CD14-positive monocyte (primary cell): Measurements from ENCODE around the gene DHRS3. TPM values are rescaled to one million over a fixed set of nuclear protein-coding genes. Genes with fewer than 3 reads are reported as not detected.

Source experiments
- DNase-seq, 3 donors: peaks; one replicate each; pipeline ENCODE4 v3.0.0-alpha.2; 2011 to 2022
- H2AFZ ChIP-seq: 2 replicates; pipeline ENCODE4 v1.6.0; 2012; ENCODE audit warnings: mild to moderate bottlenecking, low read depth, low read length, inconsistent platforms; ENCODE audit not compliant: insufficient read depth, poor library complexity, severe bottlenecking
- H3K27ac ChIP-seq, 2 donors: 1 replicate in 1 of 2; 2 replicates in 1 of 2; pipeline ENCODE4 v1.5.1; 2012 to 2013; ENCODE audit warnings: low read length in 2 of 2, control low read depth in 1 of 2, inconsistent platforms in 1 of 2, low read depth in 1 of 2, mild to moderate bottlenecking in 1 of 2
- H3K27me3 ChIP-seq, 2 donors: one replicate each; pipeline versions ENCODE4 v1.6.0 to v1.6.1; 2011 to 2013; ENCODE audit warnings: low read length in 2 of 2; ENCODE audit not compliant: control insufficient read depth in 2 of 2, insufficient read depth in 2 of 2
- H3K36me3 ChIP-seq, 2 donors: replicated peaks in 1 of 2; 1 replicate in 1 of 2; 2 replicates in 1 of 2; pipeline versions ENCODE4 v1.5.1 to v1.6.1; 2012 to 2013; ENCODE audit warnings: low read length in 2 of 2, control low read depth in 1 of 2, inconsistent platforms in 1 of 2, mild to moderate bottlenecking in 1 of 2; ENCODE audit not compliant: insufficient read depth in 2 of 2, control insufficient read depth in 1 of 2
- H3K4me1 ChIP-seq, 2 donors: 1 replicate in 1 of 2; 2 replicates in 1 of 2; pipeline versions ENCODE4 v1.5.1 to v1.6.1; 2012 to 2013; ENCODE audit warnings: low read length in 2 of 2, control low read depth in 1 of 2, inconsistent platforms in 1 of 2, mild to moderate bottlenecking in 1 of 2, moderate library complexity in 1 of 2; ENCODE audit not compliant: insufficient read depth in 2 of 2, control insufficient read depth in 1 of 2
- H3K4me2 ChIP-seq: replicated peaks from 2 replicates; pipeline ENCODE3; 2012; ENCODE audit warnings: low read length, moderate library complexity, mild to moderate bottlenecking; ENCODE audit not compliant: poor library complexity, severe bottlenecking; ENCODE audit errors: extremely low read depth
- H3K4me3 ChIP-seq, 3 experiments: fragments of 200-600 bp in 1 of 3; sonication (generic) in 1 of 3; replicated peaks in 1 of 3; 1 replicate in 2 of 3; 2 replicates in 1 of 3; pipeline ENCODE4 v1.5.1; 2011 to 2013; ENCODE audit warnings: low read length in 3 of 3, mild to moderate bottlenecking in 3 of 3, control low read depth in 2 of 3, low read depth in 2 of 3, inconsistent platforms in 1 of 3, moderate library complexity in 1 of 3
- H3K79me2 ChIP-seq: 2 replicates; pipeline ENCODE4 v1.6.0; 2012; ENCODE audit warnings: mild to moderate bottlenecking, control low read depth, inconsistent platforms, low read length, moderate library complexity; ENCODE audit not compliant: insufficient read depth
- H3K9ac ChIP-seq: 2 replicates; pipeline ENCODE4 v1.6.0; 2017; ENCODE audit warnings: low read length, mild to moderate bottlenecking; ENCODE audit not compliant: insufficient read depth, poor library complexity, severe bottlenecking
- H3K9me3 ChIP-seq, 2 donors: replicated peaks in 1 of 2; 1 replicate in 1 of 2; 2 replicates in 1 of 2; pipeline versions ENCODE4 v1.5.1 to v1.6.1; 2012 to 2013; ENCODE audit warnings: low read length in 2 of 2, control low read depth in 1 of 2; ENCODE audit not compliant: control insufficient read depth in 1 of 2, insufficient read depth in 1 of 2
- H4K20me1 ChIP-seq: 2 replicates; pipeline ENCODE4 v1.6.0; 2012; ENCODE audit warnings: mild to moderate bottlenecking, low read length, control low read depth, moderate library complexity; ENCODE audit not compliant: insufficient read depth
- H3K27ac Mint-ChIP-seq, 7 donors: one replicate each; pipeline ENCODE4 v1.8.0; 2020; ENCODE audit warnings: mild to moderate bottlenecking in 7 of 7, mixed read lengths in 7 of 7, moderate library complexity in 6 of 7, inconsistent platforms in 2 of 7
- H3K27me3 Mint-ChIP-seq, 3 donors: one replicate each; pipeline ENCODE4 v1.8.0; 2021 to 2022; ENCODE audit warnings: low read depth in 3 of 3, mild to moderate bottlenecking in 3 of 3, mixed read lengths in 3 of 3, moderate library complexity in 3 of 3, inconsistent platforms in 1 of 3
- H3K36me3 Mint-ChIP-seq, 2 donors: one replicate each; pipeline ENCODE4 v1.8.0; 2020; ENCODE audit warnings: mixed read lengths in 2 of 2, inconsistent platforms in 1 of 2, mild to moderate bottlenecking in 1 of 2
- H3K4me1 Mint-ChIP-seq: one replicate; pipeline ENCODE4 v1.8.0; 2020; ENCODE audit warnings: mild to moderate bottlenecking, mixed read lengths
- H3K4me3 Mint-ChIP-seq, 2 donors: one replicate each; pipeline ENCODE4 v1.8.0; 2020; ENCODE audit warnings: mild to moderate bottlenecking in 2 of 2, mixed read lengths in 2 of 2, moderate library complexity in 1 of 2
- H3K9me3 Mint-ChIP-seq, 7 donors: one replicate each; pipeline ENCODE4 v1.8.0; 2020 to 2022; ENCODE audit warnings: mixed read lengths in 7 of 7, mild to moderate bottlenecking in 6 of 7, moderate library complexity in 6 of 7, inconsistent platforms in 2 of 7
- CTCF ChIP-seq: fragments of 200-600 bp; IDR thresholded peaks from one replicate; pipeline ENCODE4 v1.8.0; 2022; ENCODE audit warnings: antibody characterized with exemption, mild to moderate bottlenecking
- WGBS: methylation state at CpG from one replicate; pipeline ENCODE4 v1.1.5; 2013; ENCODE audit warnings: missing lambda C conversion rate; ENCODE audit not compliant: insufficient coverage; 5-methylcytosine and 5-hydroxymethylcytosine counted together
- intact Hi-C, 2 donors: fragments of 100-400 bp; cut with micrococcal nuclease; formaldehyde crosslinking; loops; one replicate each; pipeline versions ENCODE4 v1.15.0 to v1.15.1; 2023
- polyA plus RNA-seq, 3 donors: library from polyadenylated mRNA; depleted of rRNA in 1 of 3; unstranded in 2 of 3; stranded (reverse) in 1 of 3; fragments of 300-500 nt in 2 of 3; fragments of >200 nt in 1 of 3; fragmentation: Illumina TruSeq in 2 of 3; gene quantifications; 1 replicate in 2 of 3; 2 replicates in 1 of 3; pipeline ENCODE4 v1.2.3, GENCODE V29; 2012 to 2021

The DHRS3 gene
- polyA plus RNA-seq, 3 donors = 0.23 to 0.59 (median 0.29) TPM

- Histone ChIP-seq H3K27ac (no peak overlapping the region), H3K79me2 (no peaks in the 10 kb centered on the region), H3K9ac (no peak overlapping the region), H3K4me1 (no peaks in the 10 kb centered on the region), H3K36me3 (no peaks in the 10 kb centered on the region), H3K4me3 (no peak overlapping the region), H3K27me3 (no peaks in the 10 kb centered on the region), H3K9me3 (no peaks in the 10 kb centered on the region), H3K4me2 (no peak overlapping the region), H4K20me1 (no peaks in the 10 kb centered on the region), H2AFZ (no peak overlapping the region)
- peaks cover 5% of the 10 kb centered on the region for H3K4me1 Mint-ChIP-seq
- no peak overlapping the region for H3K27ac Mint-ChIP-seq
- DNase-seq = no peak
- no peak for TF ChIP-seq CTCF
- peaks cover 0 to 3% (median 0%) of the 10 kb centered on the region in 7 donors for H3K9me3 Mint-ChIP-seq
- no peak overlapping the region for H3K4me3 Mint-ChIP-seq
- peaks cover 0 to 5% (median 4%) of the 10 kb centered on the region in 3 donors for H3K27me3 Mint-ChIP-seq
- intact Hi-C loops = no loop called here
- 92% methylated on average over 27 of the region's 27 CpGs for WGBS
- H3K36me3 Mint-ChIP-seq = no peaks in the 10 kb centered on the region
These were observed 65.7 kb downstream of the DHRS3 start for GRCh38 chr1:12552111-12552888.

- Histone ChIP-seq H3K9ac (no peak overlapping the region), H3K27me3 (no peaks in the 10 kb centered on the region), H3K4me1 (no peaks in the 10 kb centered on the region), H3K79me2 (no peaks in the 10 kb centered on the region), H3K36me3 (no peaks in the 10 kb centered on the region), H3K9me3 (no peaks in the 10 kb centered on the region), H3K4me2 (no peak overlapping the region), H2AFZ (no peak overlapping the region), H3K4me3 (no peak overlapping the region), H3K27ac (no peak overlapping the region), H4K20me1 (no peaks in the 10 kb centered on the region)
- no peak overlapping the region for H3K27ac Mint-ChIP-seq
- H3K9me3 Mint-ChIP-seq = peaks cover 0 to 3% (median 0%) of the 10 kb centered on the region in 7 donors
- no peak for TF ChIP-seq CTCF
- intact Hi-C loops = no loop called here
- H3K27me3 Mint-ChIP-seq = peaks cover 0 to 5% (median 2%) of the 10 kb centered on the region in 3 donors
- H3K4me3 Mint-ChIP-seq = no peak overlapping the region
- H3K36me3 Mint-ChIP-seq = no peaks in the 10 kb centered on the region
- no peak for DNase-seq
- H3K4me1 Mint-ChIP-seq = peaks cover 2% of the 10 kb centered on the region
These were observed 66.4 kb downstream of the DHRS3 start for GRCh38 chr1:12551584-12551983.
